ENCODE results near the gene FAM13A.
"Not testable (repeated sequence)": the region's sequence is repeated elsewhere in the genome, so short reads cannot be mapped to it uniquely, and the experiment has no call there.

Gene FAM13A

GRCh38 chr4:88860586-88860985 is 196.4 kb downstream of the FAM13A start:
- in situ Hi-C loops (cut with MboI; ENCODE audit: low sequenced_read_pairs): no loop called here

GRCh38 chr4:88859191-88859812 is 197.7 kb downstream of the FAM13A start:
- in situ Hi-C loops (cut with MboI; ENCODE audit: low sequenced_read_pairs): no loop called here

GRCh38 chr4:88858752-88859151 is 198.2 kb downstream of the FAM13A start:
- in situ Hi-C loops (cut with MboI; ENCODE audit: low sequenced_read_pairs): no loop called here

GRCh38 chr4:88857588-88857987 is 199.4 kb downstream of the FAM13A start:
- in situ Hi-C loops (cut with MboI; ENCODE audit: low sequenced_read_pairs): no loop called here

- in situ Hi-C loops (cut with MboI; ENCODE audit: low sequenced_read_pairs): no loop called here
These were observed 202.5 kb downstream of the FAM13A start for GRCh38 chr4:88854481-88854880.

DNA sequence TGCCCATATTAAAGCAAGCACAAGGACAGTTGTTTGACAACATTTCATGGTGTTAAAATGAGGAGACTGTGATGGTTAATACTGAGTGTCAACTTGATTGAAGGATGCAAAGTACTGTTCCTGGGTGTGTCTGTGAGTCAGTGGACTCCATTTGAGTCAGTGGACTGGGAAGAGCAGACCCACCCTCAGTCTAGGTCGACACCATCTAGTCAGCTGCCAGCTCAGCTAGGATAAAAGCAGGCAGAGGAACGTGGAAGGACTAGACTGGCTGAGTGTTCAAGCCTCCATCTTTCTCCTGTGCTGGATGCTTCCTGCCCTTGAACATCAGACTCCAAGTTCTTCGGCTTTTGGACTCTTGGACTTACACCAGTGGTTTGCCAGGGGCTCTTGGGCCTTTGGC is 203.4 kb downstream of the FAM13A start:
- in situ Hi-C loops (cut with MboI; ENCODE audit: low sequenced_read_pairs): not testable (repeated sequence)

GRCh38 chr4:88846206-88846790 is 210.7 kb downstream of the FAM13A start:
- in situ Hi-C loops (cut with MboI; ENCODE audit: low sequenced_read_pairs): no loop called here

- in situ Hi-C loops (cut with MboI; ENCODE audit: low sequenced_read_pairs): no loop called here
These were observed 213.8 kb downstream of the FAM13A start for GRCh38 chr4:88843067-88843685.

GRCh38 chr4:88841635-88842034 is 215.3 kb downstream of the FAM13A start:
- in situ Hi-C loops (cut with MboI; ENCODE audit: low sequenced_read_pairs): no loop called here

- in situ Hi-C loops (cut with MboI; ENCODE audit: low sequenced_read_pairs): no loop called here
These were observed 220.8 kb downstream of the FAM13A start for GRCh38 chr4:88836216-88836615.

DNA sequence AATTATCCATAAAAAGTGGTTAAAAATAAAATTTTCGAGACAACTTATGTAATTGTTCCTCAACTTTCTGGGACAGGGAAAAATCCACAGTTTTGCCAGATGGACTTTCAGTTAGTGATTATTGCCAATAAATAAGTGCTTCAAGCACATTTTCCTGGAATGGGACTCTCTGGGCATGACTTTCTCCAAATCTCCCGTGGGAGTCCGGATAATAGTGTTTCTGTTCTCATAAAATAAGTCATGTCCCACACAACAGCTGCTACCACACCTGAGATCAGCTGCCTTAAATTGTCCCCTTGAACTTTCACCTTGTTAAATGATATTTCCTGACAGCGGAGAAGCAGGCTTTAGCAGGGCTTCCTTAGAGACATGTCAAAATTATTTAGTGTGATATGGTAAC is 226.0 kb downstream of the FAM13A start:
- in situ Hi-C loops (cut with MboI; ENCODE audit: low sequenced_read_pairs): no loop called here

GRCh38 chr4:88830598-88830997 is 226.4 kb downstream of the FAM13A start:
- in situ Hi-C loops (cut with MboI; ENCODE audit: low sequenced_read_pairs): no loop called here

DNA sequence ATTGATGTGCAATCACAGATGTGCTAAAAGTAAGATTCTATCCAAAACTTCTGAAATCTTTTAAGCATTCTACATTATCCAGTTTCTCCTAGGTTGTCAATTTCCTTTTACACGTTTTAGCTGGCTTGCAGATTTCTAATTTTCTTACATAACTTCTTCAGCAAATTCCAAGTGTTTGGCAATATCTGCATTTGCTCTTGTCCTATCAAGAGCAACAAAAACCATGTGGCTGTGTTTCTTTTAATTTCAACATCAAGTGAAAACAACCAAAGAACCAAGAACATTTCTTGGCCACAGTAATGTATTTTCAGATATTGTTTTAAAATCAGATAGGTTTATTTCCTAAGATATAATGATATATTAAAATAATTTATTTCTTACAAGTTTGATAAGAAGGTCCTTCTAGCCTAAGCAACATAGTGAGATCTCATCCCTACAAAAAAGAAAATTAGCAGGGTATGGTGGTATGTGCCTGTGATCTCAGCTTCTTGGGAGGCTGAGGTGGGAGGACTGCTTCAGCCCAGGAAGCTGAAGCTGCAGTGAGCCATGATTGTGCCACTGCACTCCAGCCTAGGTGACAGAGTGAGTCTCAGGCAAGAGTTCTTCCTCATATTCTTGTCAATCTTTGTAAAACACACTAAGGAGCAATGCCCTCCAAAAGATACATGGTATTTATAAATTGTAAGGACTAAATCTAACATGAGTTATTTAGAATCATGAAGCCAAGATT is 228.0 kb downstream of the FAM13A start:
- in situ Hi-C loops (cut with MboI; ENCODE audit: low sequenced_read_pairs): no loop called here

DNA sequence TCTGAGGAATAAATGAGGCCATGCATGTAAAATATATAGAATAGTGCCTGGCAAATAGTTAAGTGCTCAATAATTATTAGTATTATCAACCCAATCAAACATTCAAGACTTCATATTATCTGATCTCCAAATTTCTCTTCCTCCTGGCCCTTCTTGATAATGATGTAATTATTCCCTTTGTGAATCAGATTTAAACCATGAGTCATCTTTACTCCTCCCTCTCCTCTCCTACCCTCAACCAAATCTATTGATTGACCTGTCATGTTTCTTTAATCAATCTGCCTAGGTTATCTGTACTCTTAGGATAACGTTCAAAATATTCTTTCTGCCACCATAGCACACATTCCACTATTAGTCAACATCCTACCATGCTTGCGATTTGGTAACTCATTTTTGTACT is 229.5 kb downstream of the FAM13A start:
- in situ Hi-C loops (cut with MboI; ENCODE audit: low sequenced_read_pairs): no loop called here

- in situ Hi-C loops (cut with MboI; ENCODE audit: low sequenced_read_pairs): no loop called here
These were observed 230.2 kb downstream of the FAM13A start for GRCh38 chr4:88826771-88827170.

DNA sequence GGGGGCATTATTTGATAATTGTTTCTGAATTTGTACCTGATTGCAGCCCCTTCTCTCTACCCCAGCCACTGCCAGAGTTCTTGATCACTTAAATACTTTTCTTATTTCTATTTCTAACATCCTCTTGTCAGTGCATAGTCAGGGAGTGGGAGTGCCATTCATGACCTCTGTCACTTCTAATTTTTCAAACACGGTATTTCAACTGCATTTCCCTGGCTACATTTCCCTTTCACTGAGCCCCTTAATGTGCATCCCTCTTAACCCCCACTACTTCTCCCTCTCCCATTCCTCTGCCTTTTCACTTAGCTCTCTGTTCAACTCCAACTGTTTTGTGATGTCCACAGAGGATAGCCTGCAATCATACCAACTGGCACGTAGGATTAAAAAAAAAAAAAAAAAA is 231.1 kb downstream of the FAM13A start:
- in situ Hi-C loops (cut with MboI; ENCODE audit: low sequenced_read_pairs): no loop called here

- in situ Hi-C loops (cut with MboI; ENCODE audit: low sequenced_read_pairs): loop anchor here (25.0 kb wide), 2 partner anchors 189 to 286 kb away; no protein-coding TSS in a partner anchor
These were observed 233.7 kb downstream of the FAM13A start for GRCh38 chr4:88823058-88823919.

- in situ Hi-C loops (cut with MboI; ENCODE audit: low sequenced_read_pairs): loop anchor here (25.0 kb wide), 2 partner anchors 190 to 285 kb away; no protein-coding TSS in a partner anchor
These were observed 234.8 kb downstream of the FAM13A start for GRCh38 chr4:88822034-88822789.

DNA sequence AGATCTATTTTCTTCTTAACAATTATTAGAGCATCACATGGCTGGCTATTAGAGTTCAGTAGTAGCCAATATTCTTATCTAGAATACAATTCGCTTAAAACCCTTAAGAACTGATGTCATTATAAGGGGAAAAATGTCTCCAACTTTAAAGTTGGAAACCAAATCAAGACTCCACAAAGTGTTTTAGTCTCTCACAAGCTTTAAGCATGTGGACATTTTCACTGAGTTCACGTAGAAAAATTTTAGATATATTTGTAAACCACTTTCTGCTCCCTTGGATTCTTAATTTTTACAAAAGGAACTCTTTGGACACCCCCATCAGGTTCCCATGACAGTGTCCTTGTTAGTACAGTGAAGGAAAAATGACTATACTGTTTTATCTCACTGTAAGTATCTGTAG is 235.5 kb downstream of the FAM13A start:
- in situ Hi-C loops (cut with MboI; ENCODE audit: low sequenced_read_pairs): loop anchor here (25.0 kb wide), 2 partner anchors 191 to 284 kb away; no protein-coding TSS in a partner anchor

Data from HL-60/S4 treated with retinoic acid at 250 ng/mL for 4 days and 3 days (cell line).